ENCODE data around the gene IL23R.

The IL23R gene

DNA sequence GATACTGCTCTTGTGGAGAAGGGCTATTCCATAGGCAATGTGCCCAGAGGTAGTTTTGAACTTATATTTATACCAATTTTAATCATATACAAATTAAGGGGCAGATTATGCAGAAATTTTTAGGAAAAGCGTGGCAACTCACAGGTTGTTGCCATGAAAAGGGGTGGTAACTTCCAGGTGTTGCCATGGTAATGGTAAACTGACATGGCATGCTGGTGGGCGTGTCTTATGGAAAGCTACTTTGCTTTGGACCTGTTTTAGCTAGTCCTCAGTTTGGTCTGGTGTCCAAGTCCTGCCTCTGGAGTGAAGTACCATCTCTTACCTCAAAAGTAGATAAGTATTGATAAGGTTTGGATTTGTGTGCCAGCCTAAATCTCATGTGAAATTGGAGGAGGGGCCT is 7.9 kb upstream of the IL23R start:
- H3K9me3 ChIP-seq (ENCODE audit: control insufficient read depth, low read depth, low read length): no peaks in the 10 kb centered on the region
- no peaks in the 10 kb centered on the region for H3K27me3 ChIP-seq (ENCODE audit: control insufficient read depth, insufficient read depth, low read length)
- no peak overlapping the region for H3K9ac ChIP-seq (ENCODE audit: low read length)
- H3K27ac ChIP-seq (ENCODE audit: low read length): no peak overlapping the region
- H3K4me3 ChIP-seq (ENCODE audit: low read length): no peak overlapping the region
- H3K36me3 ChIP-seq (ENCODE audit: control insufficient read depth, low read depth, low read length): no peaks in the 10 kb centered on the region
- H3K4me1 ChIP-seq (ENCODE audit: control insufficient read depth, low read depth, low read length): no peaks in the 10 kb centered on the region

- Histone ChIP-seq H3K4me1 (ENCODE audit: control insufficient read depth, low read depth, low read length) (no peaks in the 10 kb centered on the region), H3K4me3 (ENCODE audit: low read length) (no peak overlapping the region), H3K36me3 (ENCODE audit: control insufficient read depth, low read depth, low read length) (no peaks in the 10 kb centered on the region), H3K9ac (ENCODE audit: low read length) (no peak overlapping the region), H3K27ac (ENCODE audit: low read length) (no peak overlapping the region), H3K9me3 (ENCODE audit: control insufficient read depth, low read depth, low read length) (no peaks in the 10 kb centered on the region), H3K27me3 (ENCODE audit: control insufficient read depth, insufficient read depth, low read length) (no peaks in the 10 kb centered on the region)
Observed at GRCh38 chr1:67159233-67159632, 7.0 kb upstream of the IL23R start.

DNA sequence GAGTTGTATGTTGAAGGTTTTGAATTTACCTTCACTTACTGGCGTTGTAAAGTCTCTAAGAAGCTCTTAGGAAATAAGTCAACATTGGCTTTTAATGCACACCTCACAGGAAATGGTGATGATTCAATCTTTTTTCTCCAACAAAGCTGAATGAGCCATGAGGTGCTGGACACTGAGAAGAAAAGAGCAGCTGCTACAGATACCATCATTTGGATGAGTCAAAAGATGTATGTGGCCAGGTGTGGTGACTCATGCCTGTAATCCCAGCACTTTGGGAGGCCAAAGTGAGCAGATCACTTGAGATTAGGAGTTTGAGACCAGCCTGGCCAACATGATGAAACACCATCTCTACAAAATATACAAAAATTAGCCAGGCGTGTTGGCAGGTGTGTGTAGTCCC is 3.3 kb upstream of the IL23R start:
- no peaks in the 10 kb centered on the region for H3K27me3 ChIP-seq (ENCODE audit: control insufficient read depth, insufficient read depth, low read length)
- no peak overlapping the region for H3K9ac ChIP-seq (ENCODE audit: low read length)
- H3K9me3 ChIP-seq (ENCODE audit: control insufficient read depth, low read depth, low read length): no peaks in the 10 kb centered on the region
- no peak overlapping the region for H3K4me3 ChIP-seq (ENCODE audit: low read length)
- no peaks in the 10 kb centered on the region for H3K36me3 ChIP-seq (ENCODE audit: control insufficient read depth, low read depth, low read length)
- H3K27ac ChIP-seq (ENCODE audit: low read length): no peak overlapping the region
- H3K4me1 ChIP-seq (ENCODE audit: control insufficient read depth, low read depth, low read length): no peaks in the 10 kb centered on the region

DNA sequence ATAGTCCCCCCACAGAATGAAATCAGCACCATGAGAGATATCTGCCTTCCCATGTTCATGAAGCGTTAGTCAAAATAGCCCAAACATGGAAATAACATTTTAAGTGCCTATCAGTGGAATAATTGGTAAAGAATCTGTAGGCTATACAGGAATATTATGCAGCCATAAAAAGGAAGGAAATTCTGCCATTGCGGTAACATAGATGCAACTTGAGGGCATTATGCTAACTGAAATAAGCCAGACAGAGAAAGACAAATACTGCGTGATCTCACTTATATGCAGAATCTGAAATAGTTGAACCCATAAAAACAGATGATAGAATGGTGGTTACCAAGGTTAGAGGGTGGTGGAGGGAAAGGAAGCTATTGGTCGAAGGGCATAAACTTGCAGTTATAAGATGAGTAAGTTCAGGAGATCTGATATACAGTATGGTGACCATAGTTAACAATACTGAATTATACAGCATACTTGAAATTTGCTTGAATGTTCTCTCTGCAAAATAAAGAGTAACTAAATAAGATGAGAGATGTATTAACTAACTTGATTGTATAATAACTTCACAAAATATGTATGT is 699 bp upstream of the IL23R start:
- Histone ChIP-seq H3K9ac (ENCODE audit: low read length) (no peak overlapping the region), H3K4me1 (ENCODE audit: control insufficient read depth, low read depth, low read length) (no peaks in the 10 kb centered on the region), H3K27me3 (ENCODE audit: control insufficient read depth, insufficient read depth, low read length) (no peaks in the 10 kb centered on the region), H3K36me3 (ENCODE audit: control insufficient read depth, low read depth, low read length) (no peaks in the 10 kb centered on the region), H3K27ac (ENCODE audit: low read length) (no peak overlapping the region), H3K9me3 (ENCODE audit: control insufficient read depth, low read depth, low read length) (no peaks in the 10 kb centered on the region), H3K4me3 (ENCODE audit: low read length) (no peak overlapping the region)

GRCh38 chr1:67169496-67169895 is 3.2 kb downstream of the IL23R start:
- Histone ChIP-seq H3K27ac (ENCODE audit: low read length) (no peak overlapping the region), H3K4me3 (ENCODE audit: low read length) (no peak overlapping the region), H3K9me3 (ENCODE audit: control insufficient read depth, low read depth, low read length) (no peaks in the 10 kb centered on the region), H3K36me3 (ENCODE audit: control insufficient read depth, low read depth, low read length) (no peaks in the 10 kb centered on the region), H3K4me1 (ENCODE audit: control insufficient read depth, low read depth, low read length) (no peaks in the 10 kb centered on the region), H3K9ac (ENCODE audit: low read length) (no peak overlapping the region), H3K27me3 (ENCODE audit: control insufficient read depth, insufficient read depth, low read length) (no peaks in the 10 kb centered on the region)

GRCh38 chr1:67169932-67170331 is 3.7 kb downstream of the IL23R start:
- H3K9ac ChIP-seq (ENCODE audit: low read length): no peak overlapping the region
- no peaks in the 10 kb centered on the region for H3K4me1 ChIP-seq (ENCODE audit: control insufficient read depth, low read depth, low read length)
- H3K27me3 ChIP-seq (ENCODE audit: control insufficient read depth, insufficient read depth, low read length): no peaks in the 10 kb centered on the region
- H3K4me3 ChIP-seq (ENCODE audit: low read length): no peak overlapping the region
- no peaks in the 10 kb centered on the region for H3K36me3 ChIP-seq (ENCODE audit: control insufficient read depth, low read depth, low read length)
- H3K9me3 ChIP-seq (ENCODE audit: control insufficient read depth, low read depth, low read length): no peaks in the 10 kb centered on the region
- H3K27ac ChIP-seq (ENCODE audit: low read length): no peak overlapping the region

DNA sequence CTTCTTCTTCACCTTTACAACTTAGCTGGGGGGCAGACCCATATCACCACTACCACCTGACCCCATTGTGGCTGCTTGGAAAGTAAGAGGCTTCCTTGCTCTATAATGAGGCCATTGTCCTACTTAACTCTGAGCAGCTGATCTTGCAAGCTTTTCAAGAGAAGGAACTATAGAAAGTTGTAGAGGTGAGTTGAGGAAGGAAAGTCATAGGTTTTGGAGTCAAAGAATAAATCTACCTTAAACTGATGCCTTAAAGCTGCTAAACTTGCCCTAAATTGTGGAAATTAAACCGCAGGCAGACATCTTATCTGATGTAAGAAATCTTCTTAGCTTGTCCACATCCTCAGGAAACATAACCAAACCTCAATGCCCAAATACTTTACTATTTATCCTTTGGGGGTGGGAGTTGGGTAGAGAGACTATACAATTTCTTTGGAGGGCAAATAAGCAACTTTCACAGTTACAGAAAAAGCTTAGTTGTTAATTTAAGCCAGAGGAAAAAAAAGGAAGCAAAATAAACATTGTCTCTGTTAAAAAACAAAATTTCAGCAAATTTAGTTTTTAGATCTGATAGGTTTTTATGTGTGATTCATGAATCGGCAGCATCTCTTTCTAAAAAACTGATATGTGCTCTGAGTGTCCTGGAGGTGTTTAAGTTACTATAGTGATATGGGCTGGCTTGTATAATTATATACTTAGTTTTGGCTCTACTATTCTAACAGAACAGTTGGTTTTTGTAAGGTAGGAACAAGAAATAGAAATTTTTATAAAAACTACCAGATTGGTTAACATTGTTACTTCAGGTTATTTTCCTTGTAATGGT is 4.7 kb downstream of the IL23R start:
- no peak overlapping the region for H3K27ac ChIP-seq (ENCODE audit: low read length)
- H3K9ac ChIP-seq (ENCODE audit: low read length): no peak overlapping the region
- no peaks in the 10 kb centered on the region for H3K9me3 ChIP-seq (ENCODE audit: control insufficient read depth, low read depth, low read length)
- H3K36me3 ChIP-seq (ENCODE audit: control insufficient read depth, low read depth, low read length): no peaks in the 10 kb centered on the region
- no peak overlapping the region for H3K4me3 ChIP-seq (ENCODE audit: low read length)
- H3K4me1 ChIP-seq (ENCODE audit: control insufficient read depth, low read depth, low read length): no peaks in the 10 kb centered on the region
- no peaks in the 10 kb centered on the region for H3K27me3 ChIP-seq (ENCODE audit: control insufficient read depth, insufficient read depth, low read length)

- no peaks in the 10 kb centered on the region for H3K36me3 ChIP-seq (ENCODE audit: control insufficient read depth, low read depth, low read length)
- H3K9me3 ChIP-seq (ENCODE audit: control insufficient read depth, low read depth, low read length): no peaks in the 10 kb centered on the region
Observed at GRCh38 chr1:67171574-67171955, 5.3 kb downstream of the IL23R start.

GRCh38 chr1:67171978-67172377 is 5.7 kb downstream of the IL23R start:
- Histone ChIP-seq H3K9me3 (ENCODE audit: control insufficient read depth, low read depth, low read length) (no peaks in the 10 kb centered on the region), H3K4me3 (ENCODE audit: low read length) (no peak overlapping the region), H3K4me1 (ENCODE audit: control insufficient read depth, low read depth, low read length) (no peaks in the 10 kb centered on the region), H3K27ac (ENCODE audit: low read length) (no peak overlapping the region), H3K27me3 (ENCODE audit: control insufficient read depth, insufficient read depth, low read length) (no peaks in the 10 kb centered on the region), H3K9ac (ENCODE audit: low read length) (no peak overlapping the region), H3K36me3 (ENCODE audit: control insufficient read depth, low read depth, low read length) (no peaks in the 10 kb centered on the region)

More at GRCh38 chr1:67171574-67171955, 5.3 kb downstream of the IL23R start:
- Histone ChIP-seq H3K4me3 (ENCODE audit: low read length) (no peak overlapping the region), H3K4me1 (ENCODE audit: control insufficient read depth, low read depth, low read length) (no peaks in the 10 kb centered on the region), H3K27ac (ENCODE audit: low read length) (no peak overlapping the region), H3K27me3 (ENCODE audit: control insufficient read depth, insufficient read depth, low read length) (no peaks in the 10 kb centered on the region), H3K9ac (ENCODE audit: low read length) (no peak overlapping the region)

DNA sequence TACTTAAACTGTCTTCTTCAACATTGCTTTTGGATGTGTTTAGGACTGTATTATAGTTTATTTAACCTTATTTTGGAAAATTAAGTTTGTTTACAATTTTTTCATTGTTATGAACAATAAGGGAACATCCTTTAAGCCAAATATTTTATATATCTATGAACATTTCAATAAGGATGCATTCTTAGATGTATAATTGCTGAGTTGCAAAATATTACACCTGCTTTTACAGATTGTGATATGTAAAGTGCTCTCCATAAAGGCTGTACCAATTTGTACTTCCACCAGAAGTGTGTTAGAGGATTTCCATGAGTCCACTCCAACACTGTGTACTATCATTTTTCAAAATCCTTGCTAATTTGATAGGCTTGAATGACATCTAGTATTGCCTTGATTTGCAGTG is 7.7 kb downstream of the IL23R start:
- Histone ChIP-seq H3K27ac (ENCODE audit: low read length) (no peak overlapping the region), H3K9ac (ENCODE audit: low read length) (no peak overlapping the region), H3K9me3 (ENCODE audit: control insufficient read depth, low read depth, low read length) (no peaks in the 10 kb centered on the region), H3K4me1 (ENCODE audit: control insufficient read depth, low read depth, low read length) (no peaks in the 10 kb centered on the region), H3K36me3 (ENCODE audit: control insufficient read depth, low read depth, low read length) (no peaks in the 10 kb centered on the region), H3K27me3 (ENCODE audit: control insufficient read depth, insufficient read depth, low read length) (no peaks in the 10 kb centered on the region), H3K4me3 (ENCODE audit: low read length) (no peak overlapping the region)

- Histone ChIP-seq H3K4me1 (ENCODE audit: control insufficient read depth, low read depth, low read length) (no peaks in the 10 kb centered on the region), H3K4me3 (ENCODE audit: low read length) (no peak overlapping the region), H3K27me3 (ENCODE audit: control insufficient read depth, insufficient read depth, low read length) (no peaks in the 10 kb centered on the region), H3K36me3 (ENCODE audit: control insufficient read depth, low read depth, low read length) (no peaks in the 10 kb centered on the region), H3K27ac (ENCODE audit: low read length) (no peak overlapping the region), H3K9me3 (ENCODE audit: control insufficient read depth, low read depth, low read length) (no peaks in the 10 kb centered on the region), H3K9ac (ENCODE audit: low read length) (no peak overlapping the region)
Observed at GRCh38 chr1:67174716-67175284, 8.5 kb downstream of the IL23R start.
